Measurements from ENCODE around the gene FGR. TPM values are rescaled to one million over a fixed set of nuclear protein-coding genes. Genes with fewer than 3 reads are reported as not detected.

The FGR gene
- total and polyA plus RNA-seq, 2 donors (not counting 1 experiment from before 2014, with no cell fraction given), result 57.0 to 295 TPM

- Mint-ChIP-seq H3K9me3 (ENCODE audit: insufficient read depth) (no peaks in the 10 kb centered on the region), H3K4me1 (peaks cover 45% of the 10 kb centered on the region), H3K27me3 (no peaks in the 10 kb centered on the region), H3K27ac (no peak overlapping the region), H3K4me3 (no peak overlapping the region)
- H3K27me3 ChIP-seq (replicated peaks in 1 of 4; ENCODE audit: control extremely low read depth in 1 of 4, control insufficient read depth in 3 of 4, insufficient read depth in 4 of 4, low read length in 3 of 4), result no peaks in the 10 kb centered on the region
- DNase-seq (no peak), ATAC-seq (ENCODE audit: low read depth) (no peak)
- POLR2A ChIA-PET, result interaction anchor here (0.6 to 1.9 kb wide), 4 partner anchors 10 to 312 kb away, joined by 3 to 5 read pairs (median 4); no protein-coding TSS in a partner anchor
- no peak overlapping the region for H3K27ac ChIP-seq (ENCODE audit: low read length in 2 of 2)
- intact Hi-C loops (cut with micrococcal nuclease), result no loop called here
- no peak overlapping the region for H2AFZ ChIP-seq (ENCODE audit: insufficient read depth, low read depth, low read length, poor library complexity, severe bottlenecking)
- no peak overlapping the region for H3K9ac ChIP-seq (ENCODE audit: low read length)
- no peak for TF ChIP-seq CTCF (IDR thresholded peaks at IDR 0.05)
- TF ChIP-seq EZH2 (IDR thresholded peaks at IDR 0.05; ENCODE audit: borderline replicate concordance, insufficient read depth, low read depth, low read length, poor library complexity, severe bottlenecking), result no peak
- H3K79me2 ChIP-seq (ENCODE audit: control insufficient read depth, insufficient read depth, low read length), result peaks cover 23% of the 10 kb centered on the region
- peaks cover 45% of the 10 kb centered on the region for H4K20me1 ChIP-seq (ENCODE audit: control insufficient read depth, insufficient read depth, low read length, poor library complexity, severe bottlenecking)
- no peaks in the 10 kb centered on the region for H3K9me3 ChIP-seq (ENCODE audit: control extremely low read depth in 1 of 3, control insufficient read depth in 2 of 3, insufficient read depth in 1 of 3, low read length in 2 of 3)
- CTCF ChIA-PET, result interaction anchor here (0.6 to 20.3 kb wide), 5 partner anchors 29 to 319 kb away, joined by 3 to 473 read pairs (median 3); no protein-coding TSS in a partner anchor
- H3K4me2 ChIP-seq (replicated peaks; ENCODE audit: low read depth, low read length, poor library complexity, severe bottlenecking), result no peak overlapping the region
- H3K4me1 ChIP-seq (ENCODE audit: control insufficient read depth in 2 of 2, insufficient read depth in 2 of 2, low read length in 2 of 2), result peaks cover 27 to 40% of the 10 kb centered on the region in 2 donors
- no peak overlapping the region for H3K4me3 ChIP-seq (ENCODE audit: control extremely low read depth in 1 of 5, extremely low read depth in 1 of 5, insufficient read depth in 1 of 5, low read depth in 2 of 5, low read length in 4 of 5)
- WGBS (ENCODE audit: insufficient coverage), result 84% methylated on average over 22 of the region's 26 CpGs
- peaks cover 0 to 72% of the 10 kb centered on the region in 2 experiments for H3K36me3 ChIP-seq (replicated peaks in 1 of 2; ENCODE audit: control extremely low read depth in 1 of 2, control insufficient read depth in 1 of 2, extremely low read depth in 1 of 2, insufficient read depth in 2 of 2, low read length in 1 of 2)
Measured at GRCh38 chr1:27614625-27615344, 20.2 kb downstream of the FGR start.

- H3K9me3 Mint-ChIP-seq (ENCODE audit: insufficient read depth), result no peaks in the 10 kb centered on the region
- Histone ChIP-seq H3K4me3 (ENCODE audit: control extremely low read depth in 1 of 5, extremely low read depth in 1 of 5, insufficient read depth in 1 of 5, low read depth in 2 of 5, low read length in 4 of 5) (no peak overlapping the region), H3K9ac (ENCODE audit: low read length) (no peak overlapping the region), H3K79me2 (ENCODE audit: control insufficient read depth, insufficient read depth, low read length) (peaks cover 23% of the 10 kb centered on the region), H3K4me2 (replicated peaks; ENCODE audit: low read depth, low read length, poor library complexity, severe bottlenecking) (no peak overlapping the region), H4K20me1 (ENCODE audit: control insufficient read depth, insufficient read depth, low read length, poor library complexity, severe bottlenecking) (peaks cover 45% of the 10 kb centered on the region), H3K27me3 (replicated peaks in 1 of 4; ENCODE audit: control extremely low read depth in 1 of 4, control insufficient read depth in 3 of 4, insufficient read depth in 4 of 4, low read length in 3 of 4) (no peaks in the 10 kb centered on the region), H3K36me3 (replicated peaks in 1 of 2; ENCODE audit: control extremely low read depth in 1 of 2, control insufficient read depth in 1 of 2, extremely low read depth in 1 of 2, insufficient read depth in 2 of 2, low read length in 1 of 2) (peaks cover 0 to 67% of the 10 kb centered on the region in 2 experiments), H2AFZ (ENCODE audit: insufficient read depth, low read depth, low read length, poor library complexity, severe bottlenecking) (no peak overlapping the region), H3K9me3 (ENCODE audit: control extremely low read depth in 1 of 3, control insufficient read depth in 2 of 3, insufficient read depth in 1 of 3, low read length in 2 of 3) (no peaks in the 10 kb centered on the region), H3K4me1 (ENCODE audit: control insufficient read depth in 2 of 2, insufficient read depth in 2 of 2, low read length in 2 of 2) (peaks cover 34 to 44% of the 10 kb centered on the region in 2 donors), H3K27ac (ENCODE audit: low read length in 2 of 2) (no peak overlapping the region)
- H3K4me1 Mint-ChIP-seq, result peaks cover 39% of the 10 kb centered on the region
- intact Hi-C loops (cut with micrococcal nuclease), result no loop called here
- no peak overlapping the region for H3K4me3 Mint-ChIP-seq
- no peaks in the 10 kb centered on the region for H3K27me3 Mint-ChIP-seq
- 85% methylated on average over 12 of the region's 16 CpGs for WGBS (ENCODE audit: insufficient coverage)
- ChIA-PET POLR2A (interaction anchor here (1.1 to 1.9 kb wide), 2 partner anchors 11 to 48 kb away, joined by 4 to 5 read pairs; no protein-coding TSS in a partner anchor), CTCF (interaction anchor here (0.9 to 20.3 kb wide), 4 partner anchors 29 to 318 kb away, joined by 3 to 473 read pairs (median 4); no protein-coding TSS in a partner anchor)
- DNase-seq (no peak), ATAC-seq (ENCODE audit: low read depth) (no peak)
- TF ChIP-seq EZH2 (IDR thresholded peaks at IDR 0.05; ENCODE audit: borderline replicate concordance, insufficient read depth, low read depth, low read length, poor library complexity, severe bottlenecking) (no peak), CTCF (IDR thresholded peaks at IDR 0.05) (no peak)
- peak overlapping the region; percentile 47 for H3K27ac Mint-ChIP-seq
Measured at GRCh38 chr1:27614043-27614624, 20.9 kb downstream of the FGR start.
